NCI-H1694 (cell line): ENCODE results near the gene PDE6A.
"Not testable (repeated sequence)": the region's sequence is repeated elsewhere in the genome, so short reads cannot be mapped to it uniquely, and the experiment has no call there.

Experiments used
- DNase-seq: peaks from one replicate; lab custom pipeline; 2025; lab: John Stamatoyannopoulos, UW

PDE6A gene

DNA sequence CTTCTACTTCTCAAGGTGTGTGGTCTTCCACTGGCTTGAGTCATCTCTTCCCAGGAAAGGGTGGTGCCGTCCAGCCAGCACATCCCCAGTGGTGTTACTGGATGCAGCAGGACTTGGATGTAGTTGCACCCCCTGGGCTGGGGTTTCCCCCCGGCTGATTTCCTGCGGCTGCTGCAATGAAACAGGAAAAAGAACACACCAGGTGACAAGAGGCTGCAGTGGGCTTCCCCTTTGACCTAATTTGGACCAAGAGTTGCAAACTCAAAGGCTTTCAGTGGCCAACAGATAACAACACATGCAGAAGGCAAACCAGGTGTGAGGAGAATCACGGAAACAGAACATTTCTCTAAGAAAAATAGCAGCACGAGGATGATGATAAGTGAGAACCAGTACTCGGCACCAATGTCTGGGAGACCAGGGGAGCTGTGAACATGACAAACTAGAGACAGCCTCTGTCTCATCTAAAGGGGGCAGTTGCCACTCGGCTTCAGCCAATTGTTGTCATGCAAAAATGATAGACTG lies 83.7 kb downstream of the PDE6A start:
- DNase-seq, result no peak

DNA sequence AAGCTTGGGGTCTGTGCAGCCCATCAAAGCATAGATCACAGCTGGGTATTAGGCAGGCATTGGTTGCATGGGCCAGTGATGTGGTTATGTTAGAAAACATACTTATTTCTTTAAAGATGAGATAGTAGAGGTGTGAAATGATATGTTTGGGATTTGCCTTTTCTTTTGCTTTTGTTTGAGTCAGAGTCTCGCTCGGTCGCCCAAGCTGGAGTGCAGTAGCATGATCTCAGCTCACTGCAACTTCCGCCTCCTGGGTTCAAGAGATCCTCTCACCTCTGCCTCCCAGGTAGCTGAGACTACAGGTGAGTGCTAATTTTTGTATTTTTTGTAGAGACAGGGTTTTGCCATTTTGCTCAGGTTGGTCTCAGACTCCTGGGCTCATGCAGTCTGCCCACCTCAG lies 84.8 kb downstream of the PDE6A start:
- no peak for DNase-seq

DNA sequence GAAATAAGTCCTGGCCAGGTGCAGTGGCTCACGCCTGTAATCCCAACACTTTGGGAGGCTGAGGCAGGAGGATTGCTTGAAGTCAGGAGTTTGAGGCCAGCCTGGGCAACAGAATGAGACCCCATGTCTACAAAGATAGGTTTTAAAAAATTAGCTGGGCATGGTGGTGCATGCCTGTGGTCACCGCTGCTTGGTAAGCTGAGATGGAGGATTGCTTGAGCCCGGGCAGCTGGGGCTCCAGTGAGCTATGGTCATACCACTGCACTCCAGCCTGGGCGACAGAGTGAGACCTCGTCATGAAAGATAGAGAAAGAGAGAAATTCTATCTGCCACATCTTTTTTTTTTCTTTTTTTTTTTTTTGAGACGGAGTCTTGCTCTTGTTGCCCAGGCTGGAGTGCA lies 86.1 kb downstream of the PDE6A start:
- DNase-seq, result not testable (repeated sequence)

DNA sequence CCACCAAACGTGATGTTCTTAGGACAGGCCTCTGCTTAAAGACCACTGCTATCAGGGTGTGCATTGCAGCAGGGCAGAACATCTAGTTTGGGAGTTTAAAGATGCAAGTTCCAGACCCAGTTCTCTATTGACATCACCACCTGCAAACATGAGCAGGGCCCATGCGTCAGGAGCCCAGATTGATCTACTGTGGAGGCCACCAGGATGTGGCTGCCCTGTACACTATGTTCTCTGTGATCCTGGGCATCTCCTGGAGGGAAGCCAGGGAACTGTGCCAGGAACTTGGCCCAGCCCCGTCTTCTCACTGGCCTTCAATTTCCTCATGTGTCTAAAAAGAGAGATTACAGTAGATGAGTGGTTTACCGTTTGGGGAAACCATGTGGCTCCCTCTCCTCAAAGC lies 87.1 kb downstream of the PDE6A start:
- DNase-seq, result no peak

DNA sequence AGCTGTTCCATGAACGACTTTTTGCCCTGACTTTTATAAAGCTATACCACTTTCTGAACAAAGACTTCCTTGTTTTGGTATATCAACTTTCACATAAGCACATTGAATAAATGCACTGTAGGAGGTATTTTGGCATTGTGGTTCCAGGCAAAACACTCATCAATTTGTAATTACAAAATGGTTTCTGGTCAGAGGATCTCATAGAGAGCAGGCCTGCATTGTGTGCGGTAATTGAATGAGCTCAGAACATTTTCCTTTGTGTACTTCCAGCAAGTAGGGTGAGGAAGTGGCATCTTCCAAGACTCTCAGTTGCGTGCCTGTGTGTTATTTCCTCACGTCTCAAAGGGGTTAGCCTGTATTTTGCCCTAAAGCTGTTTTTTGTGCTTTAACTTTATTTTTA lies 89.2 kb downstream of the PDE6A start:
- no peak for DNase-seq

DNA sequence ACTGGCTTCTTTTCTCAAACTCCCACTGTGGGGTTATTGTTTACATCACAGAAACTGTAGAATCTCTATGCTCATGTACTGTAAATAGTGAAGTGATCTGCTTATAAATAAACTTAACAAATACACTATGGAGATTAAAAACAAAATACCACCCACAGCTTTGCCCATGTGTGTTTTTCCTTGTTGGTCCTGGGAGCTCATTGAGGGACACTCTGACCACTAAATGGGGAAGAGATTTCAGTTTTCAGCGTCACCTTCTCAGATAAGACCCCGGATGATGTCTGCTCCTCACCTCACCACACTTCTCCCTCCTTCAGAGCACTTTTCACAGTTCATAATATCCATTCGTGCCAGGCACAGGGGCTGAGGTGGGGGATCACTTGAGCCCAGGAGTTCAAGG lies 89.7 kb downstream of the PDE6A start:
- DNase-seq, result no peak

DNA sequence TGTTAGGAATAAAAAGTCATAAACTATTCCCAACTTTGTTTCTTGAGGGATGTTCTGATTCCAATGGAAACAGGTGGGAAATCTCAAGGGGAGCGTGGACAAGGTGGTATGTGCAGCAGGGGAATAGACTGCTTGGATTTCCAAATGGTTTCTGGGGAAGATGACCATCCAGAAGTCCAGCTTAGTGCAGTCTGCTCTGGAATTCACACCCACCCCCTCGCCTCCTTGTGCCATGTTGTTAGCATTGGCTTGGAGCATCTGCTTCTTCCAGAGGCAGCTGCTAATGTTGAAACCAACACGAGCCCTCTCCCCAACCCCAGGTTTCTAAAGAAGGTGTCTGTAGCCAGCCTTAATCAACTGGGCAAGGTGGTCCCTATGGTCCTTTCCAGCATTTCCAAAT lies 90.9 kb downstream of the PDE6A start:
- DNase-seq, result no peak

DNA sequence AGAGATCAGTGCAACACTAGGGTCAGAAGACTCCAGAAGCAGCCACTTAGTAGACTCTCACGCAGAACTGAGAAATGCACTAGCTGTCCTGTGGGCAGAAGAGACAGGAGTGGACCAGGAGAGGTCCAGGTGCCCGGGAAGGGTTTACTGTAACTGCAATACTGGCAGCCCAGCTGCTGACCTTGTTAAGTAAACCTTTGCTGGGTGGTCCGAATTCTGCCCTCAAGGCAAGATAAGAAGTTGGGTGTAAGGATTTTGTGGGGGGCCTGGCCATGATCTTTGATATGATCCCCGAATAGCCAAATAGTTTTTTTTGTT lies 91.3 kb downstream of the PDE6A start:
- no peak for DNase-seq

DNA sequence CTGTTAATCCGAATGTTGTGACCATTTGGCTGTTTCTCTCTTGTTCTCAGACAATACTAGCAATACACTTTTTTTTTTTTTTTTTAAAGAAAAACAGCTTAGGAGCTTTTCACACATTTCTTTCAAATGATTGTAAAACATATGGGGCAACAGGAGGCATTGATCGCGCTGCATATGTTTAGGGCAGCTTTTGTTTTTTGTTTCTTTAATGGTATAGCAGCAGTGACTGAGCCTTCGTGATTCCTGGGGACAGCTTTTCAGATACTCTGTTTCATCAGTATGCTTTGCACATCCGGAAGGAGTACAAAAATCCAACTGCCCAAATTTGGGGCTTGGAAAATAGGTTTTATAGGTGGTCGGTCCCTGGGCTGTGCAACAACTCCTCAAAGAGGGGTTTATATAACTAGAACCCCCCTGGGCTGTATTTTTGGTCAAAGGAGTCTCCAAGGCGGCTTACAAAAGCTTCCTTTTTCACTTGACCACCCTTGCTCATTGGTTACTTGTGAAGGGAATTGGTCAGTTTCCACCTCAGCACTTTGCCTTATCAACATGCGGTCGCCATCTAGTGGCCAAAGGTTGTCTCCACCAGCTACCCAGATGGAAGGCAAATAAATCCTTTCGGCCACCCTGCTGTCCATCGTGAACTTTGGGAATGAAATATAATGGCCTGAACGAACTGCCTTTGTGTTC lies 91.8 kb downstream of the PDE6A start:
- DNase-seq, result peak; percentile 2

DNA sequence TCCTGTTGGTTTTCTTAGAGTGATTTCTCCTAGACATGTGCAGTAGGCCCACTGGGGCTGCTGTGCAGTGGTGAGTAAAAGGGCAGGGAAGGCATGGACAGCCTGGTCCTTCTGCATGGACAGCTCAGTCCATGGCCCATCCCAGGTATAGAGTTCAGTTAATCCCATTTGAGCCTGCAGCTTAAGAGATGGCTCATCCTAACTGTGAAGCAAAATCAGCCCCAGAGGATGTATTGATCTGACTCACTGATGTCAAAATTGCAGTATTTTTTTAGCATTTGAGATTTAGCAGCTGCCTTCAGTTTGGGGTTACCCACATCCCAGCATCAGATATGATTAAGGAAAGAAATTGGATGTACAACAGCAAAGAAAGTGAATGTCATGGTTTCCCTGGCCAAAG lies 93.4 kb downstream of the PDE6A start:
- DNase-seq, result no peak

DNA sequence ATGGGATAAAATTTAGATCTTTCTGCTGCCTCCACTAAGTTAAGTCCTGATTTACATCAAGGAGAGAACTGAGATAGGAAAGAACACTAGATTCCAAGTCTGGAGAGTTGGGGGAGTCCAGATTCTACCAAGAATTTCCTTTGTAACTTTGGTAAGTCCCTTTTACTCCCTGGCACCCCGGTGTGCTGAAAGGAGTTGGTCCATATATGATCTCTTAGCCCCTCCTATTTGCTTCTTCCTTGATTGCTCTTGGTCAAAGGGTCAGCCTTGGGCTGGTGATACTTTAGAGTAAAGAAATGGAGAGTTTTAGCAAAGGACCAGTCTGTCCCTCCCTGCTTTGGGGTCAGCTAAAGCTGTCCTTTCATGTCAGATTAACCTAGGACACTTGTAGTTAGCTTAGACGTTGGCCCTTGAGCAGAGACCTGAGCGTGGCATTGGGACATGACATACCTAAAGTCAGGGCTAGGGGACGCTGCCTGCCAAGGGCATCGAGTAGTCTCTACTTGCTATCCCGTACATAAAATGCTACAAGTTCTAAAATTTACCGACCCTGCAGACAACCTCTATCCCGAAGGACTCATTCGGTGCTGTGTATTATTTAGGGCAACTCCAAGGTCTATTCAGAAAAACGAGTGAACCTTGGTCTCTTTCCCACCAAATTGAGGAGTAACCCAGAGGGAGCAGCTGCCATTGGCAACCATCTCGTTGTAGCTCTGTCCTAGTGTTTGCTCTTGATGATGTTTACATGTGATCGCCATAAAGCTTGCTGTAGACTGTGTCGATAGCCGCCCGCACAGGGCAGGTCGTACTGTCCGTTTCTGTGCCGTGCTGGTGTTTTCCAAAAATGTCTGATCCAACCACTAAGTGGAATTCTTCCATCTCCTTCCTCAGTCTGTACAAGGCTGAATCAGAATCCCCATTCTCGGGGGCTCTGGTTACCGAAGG lies 94.4 kb downstream of the PDE6A start:
- no peak for DNase-seq

DNA sequence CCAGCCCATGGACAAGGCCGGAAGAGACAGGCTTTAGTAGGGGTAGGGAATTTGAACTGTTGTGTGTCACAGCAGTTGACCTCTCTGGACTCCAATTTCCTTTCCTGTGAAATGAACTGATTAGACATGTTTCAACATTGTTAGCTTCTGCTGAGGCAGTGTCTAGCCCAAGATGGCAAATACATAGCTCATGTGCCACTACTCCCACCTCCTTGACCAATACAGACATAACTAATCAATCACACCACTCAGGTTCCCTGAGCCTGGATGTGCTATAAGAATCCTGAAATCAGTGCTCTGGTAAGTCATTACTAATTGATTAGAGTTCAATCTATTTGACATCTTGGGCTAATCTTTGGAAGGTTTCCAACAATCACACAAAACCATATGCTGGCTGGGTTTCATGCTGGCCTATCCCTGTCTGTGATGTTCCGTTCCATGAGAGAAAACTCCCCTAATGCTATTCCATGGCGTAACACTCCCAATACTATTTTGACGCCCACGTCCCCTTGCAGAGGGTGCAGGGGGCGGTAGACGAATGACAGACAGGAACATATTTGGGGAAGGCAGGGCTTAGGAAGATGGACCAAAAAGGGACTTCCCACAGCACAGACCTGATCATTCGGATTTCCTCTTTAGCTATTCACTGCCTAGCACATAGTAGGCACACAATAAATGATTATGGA lies 95.2 kb downstream of the PDE6A start:
- no peak for DNase-seq

DNA sequence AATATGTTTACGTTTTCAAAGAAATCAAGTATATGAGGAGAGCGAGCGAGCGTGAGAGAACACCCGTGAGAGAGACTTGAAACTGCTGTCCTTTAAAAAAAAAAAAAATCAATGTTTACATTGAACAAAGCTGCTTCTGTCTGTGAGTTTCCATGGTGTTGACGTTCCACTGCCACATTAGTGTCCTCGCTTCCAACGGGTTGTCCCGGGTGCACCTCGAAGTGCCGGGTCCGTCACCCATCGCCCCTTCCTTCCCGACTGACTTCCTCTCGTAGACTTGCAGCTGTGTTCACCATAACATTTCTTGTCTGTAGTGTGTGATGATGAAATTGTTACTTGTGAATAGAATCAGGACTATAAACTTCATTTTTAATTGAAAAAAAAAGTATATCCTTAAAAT lies 97.0 kb downstream of the PDE6A start:
- DNase-seq, result no peak

DNA sequence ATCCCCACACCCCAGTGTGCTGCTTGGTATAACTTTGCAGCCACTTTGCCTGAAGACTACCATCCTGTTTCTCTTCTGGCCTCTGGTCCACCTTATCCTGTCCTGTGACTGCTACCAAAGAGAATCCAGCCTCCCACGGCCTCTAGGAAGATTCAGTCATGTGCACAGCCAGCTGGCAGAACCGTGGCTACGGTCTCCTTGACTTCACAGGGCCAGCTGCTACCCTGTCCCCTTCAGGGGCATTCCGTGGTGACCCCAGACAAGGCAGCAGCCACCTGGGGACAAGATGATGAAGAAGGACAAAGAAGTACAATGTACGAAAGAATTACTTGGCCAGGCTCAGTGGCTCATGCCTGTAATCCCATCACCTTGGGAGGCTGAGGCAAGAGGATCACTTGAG lies 98.6 kb downstream of the PDE6A start:
- no peak for DNase-seq

DNA sequence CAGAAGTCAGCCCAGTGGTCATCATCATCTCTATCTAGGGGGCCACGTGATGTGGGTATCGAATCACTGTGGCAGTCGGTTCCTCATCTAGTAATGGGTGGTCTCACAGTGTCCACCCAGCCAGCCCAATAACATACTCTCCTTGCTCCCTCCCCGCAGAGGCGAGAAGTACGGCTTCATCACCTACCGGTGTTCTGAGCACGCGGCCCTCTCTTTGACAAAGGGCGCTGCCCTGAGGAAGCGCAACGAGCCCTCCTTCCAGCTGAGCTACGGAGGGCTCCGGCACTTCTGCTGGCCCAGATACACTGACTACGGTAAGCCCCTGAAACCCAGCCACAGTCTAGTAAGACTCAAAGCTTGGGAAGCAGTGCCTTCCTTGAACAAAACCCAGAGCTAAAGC lies 99.0 kb downstream of the PDE6A start:
- DNase-seq, result no peak

DNA sequence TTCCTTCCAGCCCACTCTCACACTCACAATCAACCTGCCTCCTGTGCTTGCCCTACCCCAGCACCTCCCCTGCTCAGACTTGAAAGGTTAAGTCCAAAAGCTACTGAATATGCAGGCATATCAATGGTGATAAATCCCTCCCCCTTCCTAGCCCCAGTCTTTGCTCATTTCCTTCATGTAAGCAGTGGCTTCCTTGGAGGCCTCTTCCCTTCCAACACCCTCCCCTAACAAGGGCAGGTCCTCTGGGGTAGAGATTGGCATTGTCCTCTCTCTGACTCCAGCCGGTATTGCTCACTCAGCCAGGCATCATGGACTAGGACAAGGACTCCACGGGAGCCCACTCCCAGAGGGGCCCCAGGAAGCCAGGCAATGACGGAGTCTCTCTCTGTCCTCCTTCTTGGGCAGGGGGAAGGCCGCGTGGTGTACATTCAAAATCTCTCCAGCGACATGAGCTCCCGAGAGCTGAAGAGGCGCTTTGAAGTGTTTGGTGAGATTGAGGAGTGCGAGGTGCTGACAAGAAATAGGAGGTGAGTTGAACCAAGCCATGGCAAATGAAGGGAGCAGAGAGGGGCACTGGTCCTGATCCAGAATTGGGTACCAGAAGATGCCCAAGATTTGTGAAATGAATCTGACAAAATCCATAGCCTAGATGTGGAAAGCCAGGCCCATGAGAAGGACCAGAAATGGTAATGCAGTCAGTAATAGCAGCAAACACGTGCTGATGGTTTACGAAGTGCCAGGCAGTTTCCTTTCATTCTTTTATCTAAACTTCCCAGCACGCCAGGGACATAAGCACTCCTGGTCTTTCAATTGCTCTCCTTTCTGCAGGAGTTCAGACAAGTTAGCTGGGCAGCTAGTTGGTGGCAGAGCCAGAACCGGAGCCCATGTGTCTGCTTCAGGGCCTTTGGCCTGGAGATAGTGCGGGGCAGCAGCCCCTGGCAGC lies 102.5 kb downstream of the PDE6A start:
- DNase-seq, result no peak

DNA sequence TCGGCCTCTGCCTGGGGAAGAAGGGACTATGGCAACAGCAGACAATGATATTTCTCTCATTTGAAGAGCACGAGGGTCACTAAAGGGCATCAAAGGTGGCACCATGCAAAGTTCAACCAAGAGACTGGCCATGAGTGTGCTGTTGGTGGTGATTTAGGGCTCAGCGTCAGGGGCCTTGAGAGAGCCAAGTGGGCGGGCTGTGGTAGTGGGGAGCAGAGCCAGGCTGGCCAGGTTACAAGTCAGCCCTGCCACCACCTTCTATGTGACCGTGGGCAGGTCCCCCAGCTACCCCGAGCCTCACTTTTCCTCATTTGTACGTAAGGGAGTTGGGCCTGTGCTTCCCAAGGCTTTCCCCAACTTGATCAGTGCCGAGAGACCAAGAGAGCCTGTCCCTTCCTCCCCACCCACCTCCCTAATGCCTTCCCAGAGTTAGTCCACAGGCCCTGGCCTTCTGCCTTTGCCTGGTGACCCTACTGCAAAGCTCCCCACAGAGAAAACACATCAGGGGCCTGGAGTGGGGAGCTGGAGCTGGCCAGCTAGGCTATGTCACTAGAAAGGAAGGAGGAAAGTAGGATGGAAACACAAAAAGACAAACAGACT lies 104.3 kb downstream of the PDE6A start:
- no peak for DNase-seq

DNA sequence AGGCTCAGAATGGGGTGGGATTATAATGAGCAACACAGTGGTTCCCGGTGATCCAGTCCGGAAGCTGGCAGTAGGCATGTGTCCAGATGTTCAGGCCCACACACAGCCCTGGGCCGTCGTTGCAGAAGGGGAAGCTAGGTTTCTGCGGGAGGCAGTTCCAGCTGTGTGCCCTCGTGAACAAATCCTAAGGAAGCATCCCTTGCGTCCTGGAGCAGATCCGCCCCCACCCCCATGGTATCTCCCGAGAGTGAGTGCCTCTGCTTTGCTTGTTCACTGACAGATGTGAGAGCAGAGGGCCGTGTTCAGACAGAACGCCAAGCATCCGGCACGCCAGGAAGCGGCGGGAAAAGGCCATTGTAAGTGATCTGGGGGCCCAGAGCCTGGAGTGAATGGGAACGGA lies 104.8 kb downstream of the PDE6A start:
- no peak for DNase-seq

DNA sequence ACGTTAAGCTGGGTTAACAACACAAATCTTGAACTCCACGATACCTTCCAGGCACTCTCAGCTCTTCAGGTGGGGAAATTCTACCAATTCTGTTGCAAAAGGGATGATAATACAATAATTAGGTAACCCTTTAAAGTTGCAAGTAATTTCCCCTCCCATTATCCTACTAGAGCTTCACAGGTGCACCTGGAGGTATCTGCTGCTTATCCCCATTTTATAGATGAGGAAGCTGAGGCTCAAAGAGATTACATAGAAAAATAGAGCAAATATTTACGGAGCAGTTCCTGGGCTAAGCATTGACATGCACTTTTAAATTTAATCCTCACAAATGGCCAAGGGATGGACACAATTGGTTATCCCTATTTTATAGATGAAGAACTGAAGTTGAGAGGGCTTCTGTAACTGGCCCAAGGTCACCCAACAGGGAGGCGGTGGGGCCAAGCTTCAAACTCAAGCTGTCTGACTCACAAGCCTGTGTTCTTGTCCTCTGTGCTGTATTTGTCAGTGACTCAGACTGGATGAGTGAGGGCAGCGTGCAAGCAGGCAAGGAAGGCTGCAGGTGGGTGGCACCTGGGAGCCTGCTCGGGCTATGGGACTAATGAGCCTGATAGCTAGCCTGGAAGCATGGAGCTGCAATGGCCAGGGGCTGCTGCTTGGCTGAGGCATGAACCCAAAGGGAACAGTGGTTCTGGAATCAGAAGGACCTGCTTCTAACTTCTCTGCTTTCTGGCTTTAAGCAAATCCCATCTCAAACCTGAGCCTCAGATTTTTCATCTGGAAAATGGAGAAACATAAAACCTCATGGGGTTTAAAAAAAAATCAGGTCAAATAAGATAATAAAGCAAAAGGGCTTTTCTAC lies 105.5 kb downstream of the PDE6A start:
- DNase-seq, result no peak

DNA sequence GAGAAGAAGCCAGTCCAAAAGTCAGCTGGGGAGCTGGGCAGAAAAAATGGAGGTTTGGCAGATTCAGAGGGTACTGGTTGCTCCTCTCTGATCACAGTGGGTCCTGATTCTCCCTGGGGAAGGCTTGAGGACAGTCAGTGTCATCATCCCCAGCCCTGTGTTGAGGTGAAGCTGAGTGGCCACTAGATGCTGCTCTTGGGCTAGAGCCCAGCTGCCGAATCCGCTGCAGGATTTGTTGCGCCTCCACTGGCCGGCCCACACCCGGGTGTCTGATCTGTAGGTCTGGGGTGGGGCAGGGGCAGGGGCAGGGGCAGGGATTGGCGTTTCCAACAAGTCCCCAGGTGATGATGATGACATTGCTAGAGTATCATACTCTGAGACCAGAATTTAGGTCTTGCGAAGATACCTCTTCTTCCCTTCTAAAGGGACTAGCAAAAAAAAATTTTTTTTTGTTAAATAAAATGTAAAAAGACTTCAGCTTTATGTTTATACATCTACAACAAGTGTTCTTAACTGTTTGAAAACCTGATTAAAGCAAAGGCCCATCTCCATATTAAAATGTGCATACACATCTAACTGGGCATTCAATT lies 106.8 kb downstream of the PDE6A start:
- DNase-seq, result peak; percentile 25
